ENCODE results near the gene RFX1.
"Not testable (repeated sequence)": the region's sequence is repeated elsewhere in the genome, so short reads cannot be mapped to it uniquely, and the experiment has no call there.

RFX1 gene

DNA sequence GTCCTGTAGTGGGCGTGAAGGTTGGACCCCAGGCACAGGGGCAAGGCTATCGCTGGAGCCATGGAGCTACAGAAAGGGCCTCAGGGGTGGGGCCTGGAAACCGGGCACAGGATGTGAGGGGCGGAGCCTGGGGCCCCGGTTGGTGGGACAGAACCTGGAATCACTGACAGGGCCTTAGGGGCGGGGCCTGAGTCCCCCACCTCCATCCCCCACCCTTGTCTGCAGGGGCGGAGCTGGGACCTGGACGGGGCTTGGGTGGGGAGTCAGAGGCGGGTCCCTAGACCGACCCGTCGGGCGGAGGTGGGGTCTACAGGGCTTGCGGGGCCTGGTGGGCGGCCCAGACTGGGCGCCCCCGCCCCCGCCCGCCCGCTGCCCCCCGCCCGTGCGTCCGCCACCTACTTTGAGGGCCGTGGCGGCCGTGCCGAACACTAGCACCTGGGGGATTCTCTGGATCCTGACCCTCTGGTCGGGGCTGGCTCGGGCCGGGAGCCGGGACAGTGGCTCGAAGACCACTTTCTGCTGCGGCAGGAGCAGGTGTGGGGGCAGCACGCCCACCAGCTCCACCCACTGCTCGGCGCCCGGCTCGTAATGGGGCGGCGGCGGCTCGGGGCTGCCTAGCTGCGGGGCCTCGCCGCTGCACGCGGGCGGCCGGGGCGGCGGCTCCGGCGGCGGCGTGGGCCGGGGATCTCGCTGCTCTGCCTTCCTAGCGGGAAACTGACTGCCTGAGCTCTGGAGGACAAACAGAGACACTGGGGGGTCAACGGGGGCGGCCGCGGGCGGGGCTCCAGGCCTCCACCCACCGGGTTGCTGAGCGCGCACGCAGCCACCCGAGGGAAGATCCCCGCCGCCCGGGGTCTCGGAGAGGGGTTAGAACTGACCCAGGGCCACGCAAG, 27.5 kb downstream of the RFX1 start:
- DNase-seq, result no peak

DNA sequence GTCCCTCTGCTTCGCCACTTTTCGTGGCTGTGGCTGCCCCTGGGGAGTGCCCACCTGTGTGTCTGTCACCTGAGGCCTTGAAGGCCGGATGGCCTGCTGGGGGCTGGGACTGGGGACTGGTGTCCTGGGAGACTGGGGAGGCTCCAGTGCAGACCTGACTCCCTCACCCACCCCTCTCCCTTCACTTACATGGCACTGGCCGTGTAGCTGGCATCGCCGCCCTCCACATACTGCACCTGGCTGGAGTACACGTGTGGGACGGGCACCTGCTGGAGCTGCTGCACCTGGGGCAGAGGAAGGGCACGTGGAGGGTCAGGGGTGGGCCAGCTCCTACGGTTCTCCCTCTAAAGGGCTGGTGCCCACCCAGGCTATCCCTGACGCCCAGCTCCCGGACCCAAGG, 28.3 kb downstream of the RFX1 start:
- DNase-seq, result no peak

DNA sequence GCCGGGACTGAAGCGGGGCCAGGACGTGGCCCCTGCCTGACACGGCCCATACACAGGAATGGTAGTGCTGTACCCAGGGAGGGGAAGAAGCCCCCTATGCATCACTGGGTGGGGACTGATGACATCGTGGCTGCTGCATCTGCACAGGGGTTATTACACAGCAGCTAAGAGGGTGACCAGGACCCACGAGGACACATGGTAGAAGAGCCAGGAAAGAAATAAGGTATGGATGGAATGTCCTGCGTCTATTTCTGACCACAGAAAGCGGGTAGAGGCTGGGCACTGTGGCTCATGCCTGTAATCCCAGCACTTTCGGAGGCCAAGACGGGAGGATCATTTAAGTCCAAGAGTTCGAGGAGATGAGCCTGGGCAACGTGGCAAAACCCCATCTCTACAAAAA, 29.7 kb downstream of the RFX1 start:
- no peak for DNase-seq

DNA sequence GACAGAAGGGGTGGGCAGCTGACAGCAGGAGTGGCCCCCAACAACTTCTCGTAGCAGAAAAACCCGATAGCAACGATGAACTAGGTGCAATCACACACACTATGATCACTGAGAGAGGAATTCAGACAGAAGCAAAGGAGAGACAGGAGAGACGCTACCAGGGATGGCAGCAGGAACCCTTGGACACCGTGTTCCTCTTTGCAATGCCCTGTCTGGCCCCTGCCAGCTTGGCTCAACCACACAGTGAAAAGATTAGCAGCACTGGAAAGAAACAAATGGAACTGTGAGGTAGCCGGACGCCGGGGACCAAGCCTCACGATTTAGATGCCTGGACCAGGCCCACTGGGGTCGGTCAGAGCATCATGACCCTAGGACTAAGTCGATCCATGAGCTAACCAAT, 30.2 kb downstream of the RFX1 start:
- no peak for DNase-seq

DNA sequence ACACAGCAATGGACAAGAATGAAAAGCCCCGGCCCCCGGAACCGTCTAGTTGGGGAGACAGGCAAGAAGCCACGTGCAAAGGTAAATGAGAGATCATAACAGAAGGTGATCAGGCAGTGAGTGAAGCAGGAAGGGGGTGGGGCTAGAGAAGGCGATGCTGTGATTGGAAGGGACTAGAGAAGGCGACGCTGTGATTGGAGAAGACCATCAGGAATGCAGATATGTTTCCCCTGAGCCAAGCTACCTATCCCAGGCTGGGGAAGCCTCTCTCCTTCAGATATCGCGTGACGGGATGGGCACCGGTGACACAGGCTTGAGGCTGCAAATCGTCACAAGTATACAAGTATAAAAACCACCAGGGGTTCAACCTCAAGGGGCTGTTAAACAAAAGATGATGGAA, 32.0 kb downstream of the RFX1 start:
- no peak for DNase-seq

DNA sequence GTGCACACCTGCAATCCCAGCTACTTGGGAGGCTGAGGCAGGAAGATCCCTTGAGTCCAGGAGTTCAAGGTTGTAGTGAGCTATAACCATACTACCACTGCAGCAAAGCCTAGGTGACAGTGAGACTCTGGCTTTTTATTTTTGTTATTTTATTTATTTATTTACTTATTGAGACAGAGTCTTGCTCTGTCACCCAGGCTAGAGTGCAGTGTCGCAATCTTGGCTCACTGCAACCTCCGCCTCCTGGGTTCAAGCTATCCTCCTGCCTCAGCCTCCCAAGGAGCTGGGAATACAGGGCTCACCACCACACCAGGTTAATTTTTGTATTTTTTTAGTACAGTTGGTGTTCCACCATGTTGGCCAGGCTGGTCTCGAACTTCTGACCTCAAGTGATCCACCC, 32.6 kb downstream of the RFX1 start:
- DNase-seq, result not testable (repeated sequence)

DNA sequence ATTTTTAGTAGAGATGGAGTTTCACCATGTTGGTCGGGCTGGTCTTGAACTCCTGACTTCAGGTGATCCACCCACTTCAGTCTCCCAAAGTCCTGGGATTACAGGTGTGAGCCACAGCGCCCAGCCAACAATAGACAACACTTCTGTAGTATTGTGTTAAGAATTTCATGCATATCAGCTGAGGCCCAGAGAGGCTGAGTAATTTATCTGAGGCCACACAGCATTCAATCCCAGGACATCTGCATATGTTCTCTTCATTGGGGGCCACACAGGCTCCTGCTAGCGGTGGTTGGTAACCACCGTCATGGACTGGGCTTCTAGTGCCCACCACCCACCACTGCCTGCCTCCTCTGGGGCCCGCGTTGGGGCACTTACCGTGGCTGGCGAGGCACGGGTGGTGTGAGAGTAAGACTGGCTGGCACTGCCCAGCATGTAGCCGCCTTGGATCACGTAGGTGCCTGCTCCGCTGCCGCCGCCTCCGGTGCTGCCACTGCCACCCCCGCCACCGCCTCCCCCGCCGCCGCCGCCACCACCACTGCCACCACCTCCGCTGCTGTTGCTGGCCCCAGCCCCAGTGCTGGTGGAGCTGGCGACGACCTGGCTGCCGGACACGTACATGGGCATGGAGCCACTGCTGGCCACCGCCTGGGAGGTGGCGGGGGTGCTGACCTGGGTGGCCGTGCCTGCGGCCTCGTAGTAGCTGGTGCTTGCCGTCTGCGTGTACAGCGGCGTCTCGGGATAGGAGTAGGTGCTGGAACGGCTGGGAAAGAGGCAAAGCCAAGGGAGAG, 33.6 kb downstream of the RFX1 start:
- no peak for DNase-seq

DNA sequence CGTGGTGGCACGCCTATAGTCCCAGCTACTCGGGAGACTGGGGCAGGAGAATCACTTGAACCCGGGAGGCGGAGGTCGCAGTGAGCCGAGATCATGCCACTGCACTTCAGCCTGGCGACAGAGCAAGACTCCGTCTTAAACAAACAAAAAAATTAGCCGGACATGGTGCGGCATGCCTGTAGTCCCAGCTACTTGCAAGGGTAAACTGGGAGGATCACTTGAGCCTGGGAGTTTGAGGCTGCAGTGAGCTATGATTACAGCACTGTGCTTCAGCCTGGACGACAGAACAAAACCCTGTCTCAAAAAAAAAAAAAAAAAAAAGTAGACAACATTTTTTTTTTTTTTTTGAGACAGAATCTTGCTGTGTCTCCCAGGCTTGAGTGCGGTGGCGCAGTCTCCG, 34.3 kb downstream of the RFX1 start:
- DNase-seq, result not testable (repeated sequence)

DNA sequence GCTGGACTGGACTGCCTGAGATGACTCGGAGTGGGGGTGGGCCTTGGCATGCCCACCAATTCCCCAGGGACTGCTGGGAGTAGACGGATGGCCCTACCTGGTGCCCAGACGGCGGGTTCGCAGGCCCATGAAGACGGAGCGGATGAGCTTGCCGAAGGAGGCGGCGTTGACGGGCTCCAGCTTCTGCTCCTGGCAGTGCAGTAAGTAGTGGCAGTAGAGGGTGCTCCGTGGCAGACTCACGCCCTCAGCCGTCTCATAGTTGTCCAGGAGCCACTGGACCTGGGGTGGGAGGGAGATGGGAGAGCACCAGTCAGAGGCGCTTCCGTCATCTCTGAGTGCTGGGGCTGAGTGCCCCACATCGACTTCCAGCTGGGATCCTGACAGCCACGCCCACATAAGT, 36.2 kb downstream of the RFX1 start:
- DNase-seq, result no peak

DNA sequence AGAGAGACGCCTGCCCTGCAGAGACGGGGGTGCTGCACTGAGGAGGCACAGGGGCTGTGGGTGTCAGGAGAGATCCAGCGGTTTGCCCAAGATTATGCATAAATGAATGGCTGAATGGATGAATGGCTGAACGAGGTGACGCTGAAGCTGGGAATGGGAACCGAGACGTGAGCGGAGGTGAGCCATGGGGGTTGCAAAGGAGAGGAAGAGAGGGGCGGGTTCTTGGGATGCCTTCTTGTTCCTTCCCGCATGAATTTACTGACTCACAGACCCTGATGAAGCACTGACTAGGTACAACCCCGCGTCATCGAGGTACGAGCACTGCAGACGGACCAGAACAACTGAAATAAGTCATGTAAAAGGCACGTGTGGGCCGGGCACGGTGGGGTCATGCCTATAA, 37.1 kb downstream of the RFX1 start:
- no peak for DNase-seq

DNA sequence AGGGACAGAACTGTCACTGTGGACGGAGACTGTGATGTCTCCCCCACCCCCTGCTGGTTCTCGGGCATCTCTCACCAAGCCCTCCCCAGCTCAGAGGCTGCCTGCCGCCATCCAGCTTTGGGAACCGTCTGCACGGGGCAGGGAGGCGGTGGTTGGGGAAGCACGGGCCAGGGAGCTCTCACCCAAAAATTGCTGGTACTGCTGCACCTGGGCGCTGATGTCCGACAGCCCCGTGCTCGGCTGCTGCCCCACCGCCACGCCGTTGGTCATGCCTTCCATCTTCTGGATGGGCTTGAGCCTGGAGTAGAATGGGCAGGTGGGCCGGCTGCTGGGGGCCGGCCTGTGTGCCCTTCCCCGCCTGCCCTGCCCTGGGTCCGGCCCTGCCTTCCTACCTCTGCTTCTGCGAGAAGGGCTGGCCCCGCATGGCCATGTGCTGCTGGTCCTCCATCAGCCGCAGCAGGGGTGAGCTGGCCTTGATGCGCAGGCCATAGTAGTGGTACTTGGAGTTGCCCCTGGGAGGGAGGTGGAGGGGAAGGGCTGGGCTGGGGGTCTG, 37.7 kb downstream of the RFX1 start:
- DNase-seq, result no peak

DNA sequence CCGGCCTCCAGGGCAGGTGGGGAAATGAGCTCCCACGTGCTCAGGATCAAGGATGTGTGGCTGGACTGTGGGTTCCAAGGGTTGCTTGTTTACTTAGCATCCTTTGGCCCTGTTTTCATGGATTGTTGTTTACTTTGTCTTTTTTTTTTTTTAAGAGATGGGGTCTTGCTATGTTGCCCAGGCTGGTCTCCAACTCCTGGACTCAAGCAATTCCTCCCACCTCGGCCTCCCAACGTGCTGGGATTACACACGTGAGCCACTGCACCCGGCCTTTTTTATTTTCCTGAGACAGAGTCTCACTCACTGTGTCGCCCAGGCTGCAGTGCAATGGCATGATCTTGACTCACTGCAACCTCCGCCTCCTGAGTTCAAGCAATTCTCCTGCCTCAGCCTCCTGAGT, 38.9 kb downstream of the RFX1 start:
- DNase-seq, result not testable (repeated sequence)

DNA sequence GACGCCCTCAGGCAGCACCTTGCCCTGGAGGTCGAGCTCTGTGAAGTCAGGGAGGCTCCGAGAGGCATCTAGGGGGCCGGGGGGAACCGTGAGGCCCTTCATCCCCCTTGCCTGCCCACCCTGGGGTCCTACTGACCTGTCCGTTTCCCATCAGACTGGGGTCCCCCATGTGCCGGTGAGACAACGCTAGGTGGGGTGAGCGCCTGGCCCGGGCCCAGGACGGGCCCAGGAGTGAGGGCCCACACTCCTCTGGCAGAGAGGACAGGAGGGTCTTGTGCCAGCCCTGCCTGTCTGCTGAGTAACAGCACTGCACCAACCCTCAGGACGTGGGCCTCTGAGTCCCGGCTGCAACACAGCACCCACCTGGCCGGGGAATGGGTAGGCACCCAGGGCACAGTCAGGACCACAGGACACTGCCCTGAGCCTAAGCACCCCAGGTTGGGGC, 39.4 kb downstream of the RFX1 start:
- DNase-seq, result no peak

DNA sequence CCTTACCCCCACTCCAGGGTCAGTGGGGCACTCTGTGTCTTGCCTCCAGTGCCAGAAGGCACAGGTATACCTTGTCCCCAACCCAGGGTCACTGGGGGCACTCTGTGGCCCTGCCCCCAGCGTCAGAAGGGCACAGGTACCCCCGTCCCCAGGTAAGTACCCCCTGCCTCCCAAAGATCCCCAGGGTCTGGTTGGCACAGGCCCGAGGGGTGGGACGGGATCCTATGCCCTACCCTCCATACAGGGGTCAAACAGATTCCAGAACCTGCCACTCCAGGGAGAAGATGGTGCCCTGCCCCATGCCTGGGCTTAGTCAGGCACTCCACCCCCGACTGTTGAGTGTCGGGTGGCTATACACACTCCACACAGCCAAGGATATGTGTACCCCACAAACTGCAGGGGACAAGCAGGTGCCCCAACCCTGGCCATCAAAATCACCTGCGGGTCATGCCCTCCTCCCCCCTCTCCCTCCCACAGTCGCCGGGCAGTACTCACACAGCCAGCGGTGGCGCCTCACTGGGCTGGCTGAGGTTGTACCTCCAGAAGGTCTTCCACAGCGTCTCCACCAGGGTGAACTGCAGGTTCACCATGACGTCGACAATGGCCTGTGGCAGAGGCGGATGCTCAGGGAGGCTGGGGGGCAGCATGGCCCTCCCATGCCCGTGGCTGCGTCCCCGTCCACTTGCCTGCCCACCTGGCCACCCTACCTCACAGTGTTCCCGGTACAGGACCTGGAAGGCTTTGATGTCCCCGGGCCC, 40.0 kb downstream of the RFX1 start:
- no peak for DNase-seq

DNA sequence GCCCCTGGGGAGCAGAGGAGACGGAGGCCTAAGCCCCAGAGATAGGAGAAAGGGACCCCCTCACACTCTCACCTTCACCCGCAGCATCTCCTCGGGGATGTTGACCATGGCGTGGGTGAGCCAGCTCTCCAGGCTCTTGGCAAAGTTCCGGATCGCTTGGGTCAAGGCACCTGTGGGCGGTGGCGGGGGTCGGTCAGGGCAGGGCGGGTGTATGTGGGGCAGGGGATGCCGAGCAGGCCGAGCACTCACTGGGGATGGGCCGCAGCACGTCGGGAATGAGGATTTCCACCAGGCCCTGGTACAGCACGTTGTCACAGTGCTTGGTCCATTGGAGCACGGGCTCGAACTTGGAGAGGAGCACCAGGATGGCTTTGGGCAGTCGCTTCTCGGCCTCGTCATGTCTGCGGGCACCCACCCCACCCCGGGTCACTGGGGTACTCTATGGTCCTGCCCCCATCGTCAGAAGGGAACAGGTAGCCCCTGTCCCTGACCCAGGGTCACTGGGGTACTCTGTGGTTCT, 40.7 kb downstream of the RFX1 start:
- DNase-seq, result no peak

DNA sequence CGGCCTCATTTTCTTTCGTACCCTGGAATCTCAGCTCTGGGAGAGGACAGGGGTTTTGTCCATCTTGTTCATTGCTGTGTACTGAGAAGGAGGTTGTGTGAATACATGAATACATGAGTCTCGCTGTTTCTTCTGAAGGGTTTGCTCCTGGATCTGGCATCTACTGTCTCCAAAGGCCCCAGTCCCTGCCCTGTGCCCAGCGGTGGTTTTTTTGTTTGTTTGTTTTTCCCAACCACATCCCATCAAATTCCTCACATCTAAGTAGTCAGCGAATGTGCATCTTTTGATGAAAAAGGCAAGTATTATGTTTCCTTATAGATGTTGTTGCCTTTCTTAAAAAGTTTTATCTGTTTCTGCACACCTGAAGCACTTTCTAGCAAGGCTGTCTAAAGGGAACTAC, 41.3 kb downstream of the RFX1 start:
- no peak for DNase-seq

DNA sequence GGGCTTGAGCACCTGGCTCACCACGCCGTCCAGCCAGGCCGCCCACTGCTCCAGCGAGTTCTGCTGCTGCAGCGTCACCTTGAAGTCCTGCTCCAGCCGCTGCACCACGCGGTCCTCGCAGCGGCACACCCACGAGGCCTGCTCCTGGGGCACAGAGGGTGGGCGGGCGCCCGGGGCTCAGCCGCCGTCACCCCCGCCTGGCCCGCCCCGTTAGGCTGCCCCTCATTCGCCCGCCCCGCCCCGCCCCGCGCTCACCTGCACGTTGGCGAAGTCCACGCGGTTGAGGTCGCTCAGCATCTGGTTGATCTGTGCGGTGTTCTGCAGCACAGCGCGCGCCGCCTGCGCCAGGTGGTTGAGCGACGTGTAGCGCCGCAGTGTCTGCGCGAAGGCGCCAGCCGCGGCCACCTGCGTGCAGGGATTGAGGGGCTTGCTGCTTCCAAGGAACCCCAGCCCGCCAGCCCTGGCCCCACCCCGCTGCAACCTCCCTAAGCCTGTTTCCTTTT, 42.5 kb downstream of the RFX1 start:
- DNase-seq, result no peak

DNA sequence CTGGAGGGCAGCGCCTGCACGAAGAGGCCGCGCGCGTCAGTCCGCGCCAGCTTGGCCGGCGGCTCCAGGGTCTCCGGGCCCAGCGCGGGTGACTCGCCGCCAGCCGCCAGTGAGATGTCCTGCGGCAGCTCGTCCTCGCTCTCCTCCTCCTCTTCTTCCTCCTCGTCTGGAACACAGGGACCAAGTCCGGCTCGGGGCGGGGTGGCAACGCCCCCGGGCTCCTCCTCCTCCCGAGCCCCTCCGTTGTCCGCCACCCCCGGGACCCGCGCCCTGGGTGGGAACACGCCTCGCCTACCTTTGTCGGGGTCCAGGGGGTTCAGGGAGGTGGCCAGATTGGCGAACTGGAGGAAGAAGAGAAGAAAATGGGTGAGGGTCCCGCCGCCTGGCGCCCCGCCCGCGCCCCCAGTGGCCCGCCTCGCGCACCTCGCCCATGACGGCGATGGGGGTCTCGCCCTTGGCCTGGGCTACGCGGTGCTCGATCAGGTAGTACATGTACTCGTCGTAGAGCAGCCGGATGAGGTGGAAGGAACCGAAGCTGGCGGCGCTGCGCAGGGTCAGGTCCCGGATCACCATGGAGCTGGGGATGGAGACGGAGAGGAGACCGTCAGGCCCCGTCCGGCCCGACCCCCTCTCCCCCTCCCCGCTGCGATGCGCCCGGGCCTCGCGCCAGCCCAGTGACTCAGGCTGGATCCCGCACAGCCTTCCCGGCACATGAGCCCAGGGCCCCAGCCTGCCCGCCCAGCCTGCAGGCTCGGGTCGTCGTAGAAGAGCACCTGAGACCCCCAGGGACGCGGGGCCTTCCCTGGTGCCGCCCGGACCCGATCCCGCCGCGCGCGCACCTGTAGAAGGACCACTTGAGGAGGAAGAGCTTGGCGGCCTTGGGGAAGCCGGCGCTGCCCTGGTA, 43.2 kb downstream of the RFX1 start:
- no peak for DNase-seq

DNA sequence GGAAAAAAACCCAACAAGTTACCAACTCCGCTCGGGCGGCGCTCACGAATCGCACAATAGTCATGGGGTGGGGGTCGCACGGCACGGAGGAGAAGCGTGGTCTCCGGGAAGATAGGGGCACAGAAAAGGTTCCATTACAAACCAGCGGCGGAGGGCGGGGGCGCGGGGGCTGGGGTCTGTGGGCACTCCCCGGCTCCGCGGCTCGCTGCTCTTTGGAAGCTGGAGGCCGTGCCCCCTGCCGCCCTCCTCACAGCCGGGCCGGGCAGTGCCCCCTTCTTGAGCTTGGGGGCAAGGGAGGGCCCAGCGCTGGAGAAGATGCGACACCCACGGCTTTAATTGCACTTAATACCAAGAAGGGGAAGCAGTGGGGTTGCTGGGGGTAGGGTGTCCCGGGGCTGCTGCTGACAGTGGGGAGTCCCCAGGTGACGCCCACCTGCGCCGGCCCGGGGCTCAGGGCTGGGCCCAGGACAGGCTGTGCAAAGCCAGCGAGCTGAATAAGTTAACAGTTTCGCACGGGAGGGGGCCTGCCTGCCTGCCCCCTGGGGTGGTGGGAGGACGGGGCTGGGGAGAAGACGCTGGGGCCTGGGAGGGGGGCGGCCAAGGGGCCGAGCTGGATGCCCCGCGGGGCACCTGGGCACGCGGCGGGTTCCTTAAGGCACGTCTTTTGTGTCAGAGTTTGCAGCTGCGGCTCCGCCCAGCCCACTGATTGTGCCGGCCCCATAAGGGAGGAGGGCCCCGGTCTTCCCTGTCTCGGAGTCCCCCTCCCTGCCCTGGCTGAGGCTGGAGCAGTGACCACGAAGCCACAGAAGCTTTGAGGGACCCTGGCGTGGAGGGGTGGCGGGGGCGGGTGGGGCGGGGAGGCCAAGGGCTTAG, 44.1 kb downstream of the RFX1 start:
- no peak for DNase-seq

All from GF-D8 (cell line).